ENCODE results near the gene ARID1B. TPM values are rescaled to one million over a fixed set of nuclear protein-coding genes. Genes with fewer than 3 reads are reported as not detected.
A peak's percentile ranks its signal among the peaks of the same experiment; 100 is the strongest.

ARID1B gene
- total and polyA plus RNA-seq, 4 donors = 7.0 to 49.0 (median 24.2) TPM

GRCh38 chr6:156842598-156843250, 65.5 kb downstream of the ARID1B start:
- no peaks in the 10 kb centered on the region for H3K36me3 ChIP-seq (ENCODE audit: control insufficient read depth in 4 of 4, insufficient read depth in 3 of 4, low read depth in 1 of 4, low read length in 3 of 4)
- H3K4me3 ChIP-seq (ENCODE audit: low read depth in 1 of 3, low read length in 3 of 3) = no peak overlapping the region
- no peaks in the 10 kb centered on the region for H3K27me3 ChIP-seq (ENCODE audit: control insufficient read depth in 4 of 4, insufficient read depth in 4 of 4, low read length in 3 of 4)
- 84% methylated on average over 3 of the region's 3 CpGs for WGBS
- DNase-seq (ENCODE audit: low spot score) = no peak
- H3K9me3 ChIP-seq (ENCODE audit: control insufficient read depth in 4 of 4, low read length in 3 of 4) = no peaks in the 10 kb centered on the region
- no peak overlapping the region for H3K27ac ChIP-seq (ENCODE audit: low read depth in 1 of 2, low read length in 2 of 2)
- H3K9ac ChIP-seq (ENCODE audit: low read depth in 1 of 2, low read length in 2 of 2) = no peak overlapping the region
- peaks cover 5 to 20% (median 7%) of the 10 kb centered on the region in 4 donors for H3K4me1 ChIP-seq (ENCODE audit: control insufficient read depth in 4 of 4, insufficient read depth in 4 of 4, low read length in 3 of 4)
- peak in 1 of 2 donors; percentile 19 for TF ChIP-seq RXRA (IDR thresholded peaks at IDR 0.05)
- TF ChIP-seq HNF4G (IDR thresholded peaks at IDR 0.05) = no peak

- Histone ChIP-seq H3K4me1 (ENCODE audit: control insufficient read depth in 4 of 4, insufficient read depth in 4 of 4, low read length in 3 of 4) (peaks cover 7 to 24% (median 7%) of the 10 kb centered on the region in 4 donors), H3K9me3 (ENCODE audit: control insufficient read depth in 4 of 4, low read length in 3 of 4) (no peaks in the 10 kb centered on the region), H3K36me3 (ENCODE audit: control insufficient read depth in 4 of 4, insufficient read depth in 3 of 4, low read depth in 1 of 4, low read length in 3 of 4) (no peaks in the 10 kb centered on the region), H3K27ac (ENCODE audit: low read depth in 1 of 2, low read length in 2 of 2) (no peak overlapping the region), H3K27me3 (ENCODE audit: control insufficient read depth in 4 of 4, insufficient read depth in 4 of 4, low read length in 3 of 4) (no peaks in the 10 kb centered on the region), H3K4me3 (ENCODE audit: low read depth in 1 of 3, low read length in 3 of 3) (no peak overlapping the region), H3K9ac (ENCODE audit: low read depth in 1 of 2, low read length in 2 of 2) (no peak overlapping the region)
- 90% methylated on average over 3 of the region's 3 CpGs for WGBS
- DNase-seq (ENCODE audit: low spot score) = no peak
- TF ChIP-seq NR2F2 (IDR thresholded peaks at IDR 0.05) (no peak), REST (IDR thresholded peaks at IDR 0.05) (no peak), HNF4G (IDR thresholded peaks at IDR 0.05) (no peak), EGR1 (IDR thresholded peaks at IDR 0.05; ENCODE audit: low read depth in 2 of 2) (no peak)
Observed at GRCh38 chr6:156844089-156844488, 66.9 kb downstream of the ARID1B start.

- H3K4me1 ChIP-seq (ENCODE audit: control insufficient read depth in 4 of 4, insufficient read depth in 4 of 4, low read length in 3 of 4) = peaks cover 7 to 25% (median 9%) of the 10 kb centered on the region in 4 donors
- no peaks in the 10 kb centered on the region for H3K36me3 ChIP-seq (ENCODE audit: control insufficient read depth in 4 of 4, insufficient read depth in 3 of 4, low read depth in 1 of 4, low read length in 3 of 4)
- DNase-seq (ENCODE audit: low spot score) = no peak
- H3K27me3 ChIP-seq (ENCODE audit: control insufficient read depth in 4 of 4, insufficient read depth in 4 of 4, low read length in 3 of 4) = no peaks in the 10 kb centered on the region
- no peak overlapping the region for H3K4me3 ChIP-seq (ENCODE audit: low read depth in 1 of 3, low read length in 3 of 3)
- H3K27ac ChIP-seq (ENCODE audit: low read depth in 1 of 2, low read length in 2 of 2) = no peak overlapping the region
- H3K9me3 ChIP-seq (ENCODE audit: control insufficient read depth in 4 of 4, low read length in 3 of 4) = no peaks in the 10 kb centered on the region
- 82% methylated on average over 6 of the region's 6 CpGs for WGBS
- TF ChIP-seq FOXA2 (IDR thresholded peaks at IDR 0.05) = no peak
- no peak for TF ChIP-seq TAF1 (conservative IDR thresholded peaks at IDR 0.05)
- TF ChIP-seq NR2F2 (IDR thresholded peaks at IDR 0.05) = no peak
- no peak for TF ChIP-seq HNF4G (IDR thresholded peaks at IDR 0.05)
- TF ChIP-seq JUND (IDR thresholded peaks at IDR 0.05) = no peak
- TF ChIP-seq EGR1 (IDR thresholded peaks at IDR 0.05; ENCODE audit: low read depth in 2 of 2) = no peak
- TF ChIP-seq REST (IDR thresholded peaks at IDR 0.05) = no peak
- TF ChIP-seq MAX (IDR thresholded peaks at IDR 0.05) = no peak
- no peak for TF ChIP-seq RAD21 (IDR thresholded peaks at IDR 0.05)
- no peak for TF ChIP-seq ZBTB33 (IDR thresholded peaks at IDR 0.05)
- TF ChIP-seq SP1 (IDR thresholded peaks at IDR 0.05) = no peak
- TF ChIP-seq YY1 (IDR thresholded peaks at IDR 0.05) = no peak
- TF ChIP-seq CTCF (IDR thresholded peaks at IDR 0.05; ENCODE audit: low read depth, low read length, missing input control) = no peak
- no peak overlapping the region for H3K9ac ChIP-seq (ENCODE audit: low read depth in 1 of 2, low read length in 2 of 2)
Observed at GRCh38 chr6:156845454-156846155, 68.4 kb downstream of the ARID1B start.

Data from liver (tissue), 9 donors.